Osteoblast (primary cell): Measurements from ENCODE around the gene SUPV3L1. TPM values are rescaled to one million over a fixed set of nuclear protein-coding genes. Genes with fewer than 3 reads are reported as not detected.
"Not testable (repeated sequence)": the region's sequence is repeated elsewhere in the genome, so short reads cannot be mapped to it uniquely, and the experiment has no call there.

Experiments
- DNase-seq: peaks from one replicate; pipeline ENCODE4 v3.0.0; 2011; ENCODE audit warnings: low spot score, mixed read lengths; ENCODE audit not compliant: insufficient read length; ENCODE audit errors: missing footprints
- H2AFZ ChIP-seq: 2 replicates; pipeline ENCODE4 v1.6.0; 2011; ENCODE audit warnings: mild to moderate bottlenecking, low read length
- H3K27ac ChIP-seq: 2 replicates; pipeline ENCODE4 v1.5.1; 2011; ENCODE audit warnings: mild to moderate bottlenecking, low read depth, low read length, moderate library complexity
- H3K27me3 ChIP-seq: 2 replicates; pipeline ENCODE4 v1.6.0; 2012; ENCODE audit warnings: mild to moderate bottlenecking, control low read depth, inconsistent platforms, low read length, moderate library complexity; ENCODE audit not compliant: insufficient read depth
- H3K36me3 ChIP-seq: 2 replicates; pipeline ENCODE4 v1.5.1; 2011; ENCODE audit warnings: mild to moderate bottlenecking, low read length, control low read depth, moderate library complexity; ENCODE audit not compliant: insufficient read depth
- H3K4me1 ChIP-seq: 2 replicates; pipeline ENCODE4 v1.5.1; 2011; ENCODE audit warnings: mild to moderate bottlenecking, low read length, control low read depth, moderate library complexity; ENCODE audit not compliant: insufficient read depth
- H3K4me2 ChIP-seq: 2 replicates; pipeline ENCODE4 v1.6.0; 2011; ENCODE audit warnings: mild to moderate bottlenecking, low read length; ENCODE audit not compliant: insufficient read depth
- H3K4me3 ChIP-seq: fragments of 200-600 bp; sonication (generic); 3 replicates; pipeline ENCODE4 v1.5.1; 2012; ENCODE audit warnings: mild to moderate bottlenecking, low read length, inconsistent platforms; ENCODE audit not compliant: insufficient read depth
- H3K79me2 ChIP-seq: 2 replicates; pipeline ENCODE4 v1.6.0; 2012; ENCODE audit warnings: mild to moderate bottlenecking, low read length, control low read depth, inconsistent platforms; ENCODE audit not compliant: insufficient read depth
- H3K9me3 ChIP-seq: 2 replicates; pipeline ENCODE4 v1.5.1; 2011; ENCODE audit warnings: low read depth, low read length, control low read depth
- H4K20me1 ChIP-seq: 2 replicates; pipeline ENCODE4 v1.6.0; 2012; ENCODE audit warnings: mild to moderate bottlenecking, low read length, control low read depth; ENCODE audit not compliant: insufficient read depth
- total RNA-seq: library from RNA; depleted of rRNA; stranded (reverse); fragments of >200 nt; gene quantifications from 2 replicates; pipeline ENCODE4 v1.2.3, GENCODE V29; 2012
- TF ChIP-seq, protein P1 (sequence below): IDR thresholded peaks from 2 replicates; pipeline ENCODE4 v1.5.1; 2011; ENCODE audit warnings: mild to moderate bottlenecking, low read depth, low read length, moderate library complexity; ENCODE audit errors: extremely low read depth

The SUPV3L1 gene
- total RNA-seq, 1 donor = 34.7 TPM

DNA sequence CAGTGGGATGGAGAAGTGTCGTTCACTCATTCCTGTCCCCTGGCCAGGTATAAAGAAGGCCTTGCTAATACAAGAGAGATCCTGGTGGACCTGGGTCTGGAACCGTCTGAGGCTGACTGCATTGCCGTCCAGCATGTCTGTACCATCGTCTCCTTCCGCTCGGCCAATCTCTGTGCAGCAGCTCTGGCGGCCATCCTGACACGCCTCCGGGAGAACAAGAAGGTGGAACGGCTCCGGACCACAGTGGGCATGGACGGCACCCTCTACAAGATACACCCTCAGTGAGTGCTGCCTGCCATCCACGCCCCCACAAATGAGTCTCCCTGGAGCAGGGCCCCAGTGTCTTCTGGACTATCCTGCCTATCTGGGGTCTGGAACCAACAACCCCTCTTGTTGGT, 67.3 kb downstream of the SUPV3L1 start:
- no peaks in the 10 kb centered on the region for H3K27me3 ChIP-seq

DNA sequence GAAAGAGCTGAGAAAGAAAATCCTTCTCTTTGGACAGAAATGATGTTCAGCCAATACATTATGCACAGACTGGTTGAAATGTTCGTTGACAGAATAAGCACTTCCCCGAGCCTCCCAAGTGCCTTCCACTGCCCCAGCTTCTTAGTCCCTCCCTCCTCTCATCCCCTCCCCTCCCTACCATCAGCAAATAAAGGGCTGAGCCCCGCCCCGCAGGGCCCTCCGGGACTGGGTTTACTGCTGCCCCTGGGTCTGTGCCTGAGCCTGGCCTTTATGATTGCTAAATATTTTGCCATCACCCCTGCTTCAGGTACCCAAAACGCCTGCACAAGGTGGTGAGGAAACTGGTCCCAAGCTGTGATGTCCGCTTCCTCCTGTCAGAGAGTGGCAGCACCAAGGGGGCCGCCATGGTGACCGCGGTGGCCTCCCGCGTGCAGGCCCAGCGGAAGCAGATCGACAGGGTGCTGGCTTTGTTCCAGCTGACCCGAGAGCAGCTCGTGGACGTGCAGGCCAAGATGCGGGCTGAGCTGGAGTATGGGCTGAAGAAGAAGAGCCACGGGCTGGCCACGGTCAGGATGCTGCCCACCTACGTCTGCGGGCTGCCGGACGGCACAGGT, 68.2 kb downstream of the SUPV3L1 start:
- Histone ChIP-seq H3K79me2 (no peaks in the 10 kb centered on the region), H3K4me2 (no peak overlapping the region), H4K20me1 (no peaks in the 10 kb centered on the region), H3K4me3 (no peak overlapping the region), H3K36me3 (no peaks in the 10 kb centered on the region), H3K27me3 (no peaks in the 10 kb centered on the region), H2AFZ (no peak overlapping the region), H3K27ac (no peak overlapping the region), H3K9me3 (no peaks in the 10 kb centered on the region), H3K4me1 (no peaks in the 10 kb centered on the region)
- TF ChIP-seq, protein P1, sequence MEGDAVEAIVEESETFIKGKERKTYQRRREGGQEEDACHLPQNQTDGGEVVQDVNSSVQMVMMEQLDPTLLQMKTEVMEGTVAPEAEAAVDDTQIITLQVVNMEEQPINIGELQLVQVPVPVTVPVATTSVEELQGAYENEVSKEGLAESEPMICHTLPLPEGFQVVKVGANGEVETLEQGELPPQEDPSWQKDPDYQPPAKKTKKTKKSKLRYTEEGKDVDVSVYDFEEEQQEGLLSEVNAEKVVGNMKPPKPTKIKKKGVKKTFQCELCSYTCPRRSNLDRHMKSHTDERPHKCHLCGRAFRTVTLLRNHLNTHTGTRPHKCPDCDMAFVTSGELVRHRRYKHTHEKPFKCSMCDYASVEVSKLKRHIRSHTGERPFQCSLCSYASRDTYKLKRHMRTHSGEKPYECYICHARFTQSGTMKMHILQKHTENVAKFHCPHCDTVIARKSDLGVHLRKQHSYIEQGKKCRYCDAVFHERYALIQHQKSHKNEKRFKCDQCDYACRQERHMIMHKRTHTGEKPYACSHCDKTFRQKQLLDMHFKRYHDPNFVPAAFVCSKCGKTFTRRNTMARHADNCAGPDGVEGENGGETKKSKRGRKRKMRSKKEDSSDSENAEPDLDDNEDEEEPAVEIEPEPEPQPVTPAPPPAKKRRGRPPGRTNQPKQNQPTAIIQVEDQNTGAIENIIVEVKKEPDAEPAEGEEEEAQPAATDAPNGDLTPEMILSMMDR = no peak
- no peak for DNase-seq

More for the DNA sequence above, 67.3 kb downstream of the SUPV3L1 start:
- H3K4me3 ChIP-seq = no peak overlapping the region
- H3K36me3 ChIP-seq = no peaks in the 10 kb centered on the region
- H3K4me1 ChIP-seq = peaks cover 6% of the 10 kb centered on the region
- H3K9me3 ChIP-seq = no peaks in the 10 kb centered on the region
- DNase-seq = no peak
- H3K4me2 ChIP-seq = no peak overlapping the region
- TF ChIP-seq, protein P1 = no peak
- H2AFZ ChIP-seq = no peak overlapping the region
- no peak overlapping the region for H3K27ac ChIP-seq
- H3K79me2 ChIP-seq = no peaks in the 10 kb centered on the region
- no peaks in the 10 kb centered on the region for H4K20me1 ChIP-seq

DNA sequence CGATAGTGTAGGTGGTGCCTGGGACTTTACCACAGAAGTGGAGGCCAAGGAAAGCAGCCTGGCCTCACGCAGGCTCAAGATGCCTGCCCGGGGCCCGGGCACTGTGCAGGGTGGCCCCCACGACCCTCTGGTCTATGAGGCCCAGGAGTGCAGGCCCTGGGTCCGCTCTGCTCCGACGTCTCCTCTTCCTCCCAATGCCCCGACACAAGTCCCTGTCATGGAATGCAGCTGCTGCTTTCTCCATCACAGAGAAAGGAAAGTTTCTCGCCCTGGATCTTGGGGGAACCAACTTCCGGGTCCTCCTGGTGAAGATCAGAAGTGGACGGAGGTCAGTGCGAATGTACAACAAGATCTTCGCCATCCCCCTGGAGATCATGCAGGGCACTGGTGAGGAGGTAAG, 70.0 kb downstream of the SUPV3L1 start:
- TF ChIP-seq, protein P1 = no peak
- no peaks in the 10 kb centered on the region for H3K4me1 ChIP-seq
- DNase-seq = no peak
- no peaks in the 10 kb centered on the region for H4K20me1 ChIP-seq
- H3K4me2 ChIP-seq = no peak overlapping the region
- no peak overlapping the region for H3K4me3 ChIP-seq
- H3K27ac ChIP-seq = no peak overlapping the region
- no peaks in the 10 kb centered on the region for H3K79me2 ChIP-seq
- no peaks in the 10 kb centered on the region for H3K36me3 ChIP-seq
- no peak overlapping the region for H2AFZ ChIP-seq
- no peaks in the 10 kb centered on the region for H3K9me3 ChIP-seq
- no peaks in the 10 kb centered on the region for H3K27me3 ChIP-seq

DNA sequence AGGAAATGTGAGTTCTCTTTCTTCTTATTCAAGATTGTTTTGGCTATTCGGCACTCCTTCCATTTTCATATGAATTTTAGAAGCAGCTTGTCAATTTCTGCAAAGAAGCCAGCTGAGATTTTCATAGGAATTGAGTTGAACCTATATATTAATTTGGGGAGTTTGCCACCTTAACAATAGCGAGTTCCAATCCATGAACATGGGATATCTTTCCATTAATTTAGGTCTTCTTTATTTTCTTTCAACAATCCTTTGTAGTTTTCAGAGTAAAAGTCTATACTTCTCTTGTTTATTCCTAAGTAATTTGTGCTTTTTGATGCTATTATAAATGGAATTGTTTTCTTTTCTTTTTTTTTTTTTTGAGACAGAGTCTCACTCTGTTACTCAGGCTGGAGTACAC, 71.4 kb downstream of the SUPV3L1 start:
- not testable (repeated sequence) for H3K4me3 ChIP-seq, H3K27ac ChIP-seq, H2AFZ ChIP-seq, H3K4me2 ChIP-seq, H3K4me1 ChIP-seq, H3K36me3 ChIP-seq, H4K20me1 ChIP-seq, H3K27me3 ChIP-seq, H3K79me2 ChIP-seq, H3K9me3 ChIP-seq, DNase-seq
